Stimulated activated CD8-positive, alpha-beta memory T cell treated with anti-CD3 and anti-CD28 coated beads, Interleukin-4, amount 100 ng/mL, for 4 hours (primary cell): ENCODE data around the gene ECT2.
"Not testable (repeated sequence)": the region's sequence is repeated elsewhere in the genome, so short reads cannot be mapped to it uniquely, and the experiment has no call there.

Experiments used
- DNase-seq, 2 donors: peaks; one replicate each; pipeline ENCODE4 v3.0.0-alpha.2; 2020; ENCODE audit warnings: low read depth in 2 of 2, low spot score in 1 of 2

The ECT2 gene

GRCh38 chr3:172735014-172735413, 15.5 kb upstream of the ECT2 start:
- DNase-seq = no peak

- DNase-seq = no peak
These were observed 11.1 kb upstream of the ECT2 start for GRCh38 chr3:172739462-172739861.

- no peak for DNase-seq
These were observed 4.1 kb upstream of the ECT2 start for GRCh38 chr3:172746475-172746874.

- no peak for DNase-seq
These were observed 1.1 kb upstream of the ECT2 start for GRCh38 chr3:172749230-172749965.

DNA sequence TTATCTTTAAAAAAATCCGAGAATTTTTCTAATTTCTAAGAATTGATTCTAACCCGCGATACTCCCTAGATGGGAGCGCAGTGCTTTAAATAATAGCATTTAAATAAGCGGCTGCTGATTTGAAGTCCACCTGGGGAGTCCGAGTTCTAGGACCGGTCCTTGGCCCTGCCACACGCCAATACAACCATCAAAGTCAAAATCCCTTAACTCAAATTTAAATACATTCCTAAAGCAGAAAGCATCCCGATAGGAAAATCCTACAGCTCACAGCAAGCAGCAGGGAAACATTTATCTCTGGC, 508 bp upstream of the ECT2 start:
- DNase-seq = no peak

GRCh38 chr3:172751175-172751704, 714 bp downstream of the ECT2 start:
- no peak for DNase-seq

DNA sequence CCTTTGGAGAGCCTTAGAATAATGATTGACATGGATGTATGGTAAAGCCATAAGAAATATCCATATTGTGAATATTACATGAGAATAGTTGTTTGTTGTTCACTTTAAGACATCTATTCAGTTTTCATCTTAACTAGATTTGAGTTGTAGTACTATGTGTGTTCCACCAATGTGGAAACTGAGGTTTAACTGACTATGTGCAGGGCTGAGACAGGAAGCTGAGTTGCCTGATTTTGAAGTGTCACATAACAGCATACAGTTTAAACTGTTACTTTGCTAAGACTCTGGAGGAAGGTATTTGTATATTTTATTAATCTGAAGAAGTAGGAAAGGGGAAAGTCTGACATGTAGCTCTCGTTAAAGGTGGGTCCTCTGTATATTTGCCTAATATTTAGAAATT, 2.1 kb downstream of the ECT2 start:
- DNase-seq = no peak

- DNase-seq = no peak
These were observed 2.6 kb downstream of the ECT2 start for GRCh38 chr3:172753125-172753524.

GRCh38 chr3:172760416-172760815, 9.9 kb downstream of the ECT2 start:
- DNase-seq = not testable (repeated sequence)

GRCh38 chr3:172766241-172766640, 15.7 kb downstream of the ECT2 start:
- DNase-seq = no peak

DNA sequence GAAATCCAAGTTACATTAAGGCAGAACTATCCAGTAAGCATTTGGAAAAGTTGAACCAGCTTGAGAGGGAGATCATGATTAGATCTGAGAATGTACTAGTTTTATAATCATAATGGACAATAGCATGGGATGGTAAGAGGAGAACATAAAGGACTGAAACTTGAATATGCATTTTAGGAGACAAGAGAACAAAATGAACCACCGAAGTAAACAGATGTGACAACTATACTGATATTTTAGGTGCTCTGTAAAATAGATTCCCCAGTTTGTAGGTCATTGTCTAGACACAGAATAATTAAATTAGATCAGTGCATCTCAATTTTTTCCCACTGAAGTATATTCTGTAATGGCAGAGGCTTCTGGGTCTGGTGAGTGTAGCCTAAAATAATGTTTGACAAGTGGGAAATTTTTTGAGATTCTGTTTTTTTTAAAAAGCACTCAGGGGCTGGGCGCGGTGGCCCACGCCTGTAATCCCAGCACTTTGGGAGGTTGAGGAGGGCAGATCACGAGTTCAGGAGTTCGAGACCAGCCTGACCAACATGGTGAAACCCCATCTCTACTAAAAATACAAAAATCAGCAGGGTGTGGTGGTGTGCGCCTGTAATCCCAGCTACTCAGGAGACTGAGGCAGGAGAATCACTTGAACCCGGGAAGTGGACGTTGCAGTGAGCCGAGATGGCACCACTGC, 16.3 kb downstream of the ECT2 start:
- DNase-seq = no peak

DNA sequence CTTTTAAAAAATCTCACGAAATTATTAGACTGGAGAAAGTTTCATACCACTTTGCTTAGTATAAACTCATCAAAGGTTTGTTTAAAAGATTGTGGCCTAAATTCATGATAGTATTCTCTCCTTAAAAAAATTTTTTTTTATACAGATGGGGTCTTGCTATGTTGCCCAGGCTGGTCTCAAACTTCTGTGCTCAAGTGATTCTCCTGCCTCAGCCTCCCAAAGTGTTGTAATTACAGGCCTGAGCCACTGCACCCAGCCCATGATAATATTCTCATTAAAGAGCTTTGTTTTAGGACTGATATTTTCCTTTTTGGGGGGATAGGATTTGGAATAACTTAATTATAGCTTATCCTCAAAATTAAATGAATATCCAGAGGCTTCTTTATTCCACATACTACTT, 19.9 kb downstream of the ECT2 start:
- DNase-seq = no peak

DNA sequence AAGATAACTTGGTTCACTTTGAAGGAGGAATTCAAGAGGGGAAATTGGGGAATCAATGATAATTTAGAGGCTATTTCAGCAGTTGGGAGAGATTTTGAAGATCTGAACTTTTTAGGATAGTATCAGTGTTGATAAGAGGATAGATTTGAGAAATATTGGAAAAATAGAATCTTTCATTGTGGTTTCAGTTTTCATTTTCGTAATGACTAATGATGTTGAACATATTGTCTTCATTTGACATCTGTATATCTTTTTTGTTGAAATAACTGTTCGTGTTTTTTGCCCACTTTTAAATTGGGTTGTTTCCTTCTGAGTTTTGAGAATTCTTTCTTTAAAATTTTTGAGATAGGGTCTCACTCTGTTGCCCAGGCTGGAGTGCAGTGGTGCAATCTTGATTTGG, 21.1 kb downstream of the ECT2 start:
- no peak for DNase-seq

DNA sequence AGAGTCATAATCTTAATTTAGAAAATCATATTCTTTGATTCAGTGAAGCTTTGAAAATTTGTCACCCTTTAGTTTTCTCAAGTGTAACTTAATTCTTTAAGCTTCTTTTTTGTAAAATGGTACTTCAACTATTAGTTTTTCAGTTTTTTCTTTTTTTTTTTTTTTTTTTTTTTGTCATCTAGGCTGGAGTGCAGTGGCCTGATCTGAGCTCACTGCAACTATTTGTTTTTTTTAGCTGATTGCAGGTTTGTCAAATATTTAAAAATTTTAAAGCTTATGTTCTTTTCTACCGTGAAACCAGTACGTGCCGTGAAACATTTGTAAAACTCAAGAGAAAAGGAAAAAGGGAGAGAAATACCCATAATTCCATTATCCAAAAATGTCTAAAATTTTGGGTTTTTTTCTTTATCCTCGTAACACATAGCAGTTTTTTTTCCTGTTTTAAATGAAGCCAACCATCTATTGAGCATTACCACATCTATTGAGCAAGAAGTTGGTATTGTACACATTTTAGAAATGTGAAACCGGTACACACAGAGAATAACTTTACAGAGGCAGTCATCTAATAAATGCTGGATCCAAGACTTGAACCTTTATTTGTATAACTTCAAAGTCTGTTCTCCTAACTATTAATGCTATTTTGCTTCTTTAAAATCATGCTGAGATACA, 25.7 kb downstream of the ECT2 start:
- DNase-seq = no peak

DNA sequence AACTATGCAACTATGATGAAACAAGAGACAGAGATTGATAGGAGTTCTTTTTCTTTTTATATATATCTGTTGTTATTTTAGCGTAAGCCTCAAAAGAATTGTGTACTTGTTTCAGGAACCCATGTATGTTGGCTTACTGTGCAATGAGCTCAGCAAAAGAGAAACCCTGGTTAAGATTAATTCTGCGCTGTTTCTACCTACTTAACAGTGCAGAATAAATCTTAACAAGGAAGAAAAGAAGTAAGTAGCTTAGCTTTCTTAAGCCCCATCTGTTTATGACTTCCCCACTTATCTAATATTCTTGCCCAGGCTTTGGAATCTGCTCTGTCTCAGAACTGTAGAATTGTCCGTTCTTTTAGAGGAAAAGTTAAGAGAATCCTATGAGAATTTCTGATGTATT, 27.4 kb downstream of the ECT2 start:
- no peak for DNase-seq

DNA sequence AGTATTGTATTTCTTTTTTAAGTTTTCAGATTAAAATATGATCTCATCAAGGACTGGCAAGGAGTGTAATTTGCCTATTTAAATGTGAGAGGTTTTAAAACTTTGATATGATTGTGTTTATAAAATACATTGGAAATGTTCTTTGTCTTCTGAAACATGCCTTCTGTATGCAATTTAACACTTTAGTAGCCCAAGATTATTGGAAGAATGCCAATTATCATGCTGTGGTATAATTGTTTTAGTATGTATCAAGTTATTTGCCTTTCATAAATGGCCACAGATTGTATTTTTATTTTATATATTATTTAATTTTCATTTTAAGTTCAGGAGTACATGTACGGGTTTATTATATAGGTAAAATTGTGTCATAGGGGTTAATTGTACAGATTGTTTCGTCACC, 31.7 kb downstream of the ECT2 start:
- no peak for DNase-seq

- DNase-seq = no peak
These were observed 35.5 kb downstream of the ECT2 start for GRCh38 chr3:172786036-172786435.

DNA sequence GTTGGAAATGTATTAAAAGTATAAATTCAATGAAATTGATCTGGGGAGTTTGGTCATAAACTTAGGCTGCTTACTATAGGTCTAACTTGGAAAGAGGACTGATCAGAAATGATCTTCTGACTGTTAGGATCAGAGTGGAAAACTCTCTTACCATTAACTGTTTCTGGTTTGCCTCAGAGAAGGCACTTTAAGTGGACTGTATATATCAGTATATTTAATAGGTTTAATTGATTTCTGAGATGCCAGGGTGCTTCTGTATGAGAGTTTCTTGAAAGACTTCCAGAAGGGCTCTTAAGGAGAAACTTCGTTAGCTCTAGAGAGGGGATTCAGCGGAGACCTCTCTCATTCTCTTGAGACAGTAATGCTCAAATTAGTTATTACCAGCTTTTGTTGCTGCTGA, 36.5 kb downstream of the ECT2 start:
- DNase-seq = no peak

DNA sequence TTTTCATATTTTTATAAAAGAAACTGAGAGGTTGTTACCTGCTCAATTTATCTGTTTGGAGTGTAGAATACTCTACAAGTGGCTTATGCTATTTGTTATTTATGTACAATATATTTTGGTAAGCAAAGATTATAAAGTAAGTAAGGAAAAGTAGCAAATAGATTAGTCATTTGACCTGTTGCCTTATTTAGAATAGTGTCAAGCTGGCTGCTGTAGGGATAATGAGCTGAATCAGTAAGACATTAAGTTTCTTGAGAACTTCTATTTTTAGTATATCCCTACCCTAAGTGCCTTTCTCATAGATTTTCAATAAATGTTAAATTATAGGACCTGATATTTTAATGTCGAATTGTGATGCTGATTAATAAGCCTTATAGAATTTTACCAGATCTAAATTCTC, 37.2 kb downstream of the ECT2 start:
- DNase-seq = no peak

DNA sequence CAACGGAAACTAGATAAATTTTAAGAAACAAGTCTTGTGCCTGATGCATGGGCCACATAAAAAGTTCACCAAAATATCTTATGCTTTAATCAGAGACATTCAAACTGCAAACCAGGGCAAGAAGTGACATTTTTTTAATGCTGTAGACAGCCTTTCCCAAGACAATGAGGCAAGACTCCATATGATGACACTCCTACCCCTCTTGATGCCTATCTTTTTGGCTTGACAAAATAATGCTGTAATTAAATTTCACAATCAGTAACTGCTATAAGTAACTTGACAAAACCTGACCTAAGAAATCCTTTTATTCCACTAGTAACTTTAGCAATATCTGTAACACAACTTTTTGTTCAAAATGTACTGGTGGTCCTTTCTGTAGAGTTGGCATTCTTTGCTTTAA, 48.7 kb downstream of the ECT2 start:
- DNase-seq = no peak

DNA sequence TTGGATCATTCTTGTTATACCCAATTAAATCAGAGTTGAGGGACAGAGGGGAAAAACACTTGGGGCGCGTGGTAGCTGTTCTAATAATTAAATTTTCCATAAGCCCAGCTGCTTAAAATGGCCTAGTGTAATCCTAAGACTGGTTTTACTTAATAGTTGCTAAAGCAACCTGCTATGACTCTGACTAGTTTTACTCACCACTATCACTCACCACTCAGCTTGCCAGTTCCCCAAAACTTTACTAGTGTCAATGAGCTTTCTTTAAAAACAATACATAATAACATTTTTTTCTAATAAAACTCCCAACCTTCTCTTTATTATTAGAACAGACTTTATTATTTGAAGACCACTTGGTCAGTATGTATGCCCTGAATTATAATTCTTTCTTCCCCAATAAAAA, 49.6 kb downstream of the ECT2 start:
- no peak for DNase-seq

DNA sequence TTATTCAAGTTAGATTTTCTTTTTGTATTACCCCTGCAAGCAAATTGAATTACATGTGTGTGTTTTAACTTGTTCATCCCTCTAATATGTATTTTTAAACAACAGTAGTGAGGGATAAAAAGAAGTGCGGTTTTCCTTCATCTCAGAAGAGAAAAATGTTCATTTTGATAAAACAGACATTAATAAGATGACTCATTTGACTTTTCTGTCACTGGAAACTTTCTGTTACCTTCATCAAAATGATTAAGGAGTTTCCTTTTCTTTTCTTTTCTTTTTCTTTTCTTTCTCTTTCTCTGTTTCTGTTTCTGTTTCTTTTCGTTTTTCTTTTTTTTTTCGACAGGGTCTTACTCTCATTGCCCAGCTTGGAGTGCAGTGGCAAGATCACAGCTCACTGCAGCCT, 53.0 kb downstream of the ECT2 start:
- DNase-seq = no peak
